NAMALWA (cell line): Measurements from ENCODE around the gene VAC14.

Source experiments
- DNase-seq: peaks from one replicate; pipeline ENCODE4 v3.0.0-alpha.2; 2015; ENCODE audit warnings: low spot score

The VAC14 gene

GRCh38 chr16:70786020-70786755 is 14.8 kb downstream of the VAC14 start:
- no peak for DNase-seq

GRCh38 chr16:70784692-70785555 is 16.0 kb downstream of the VAC14 start:
- no peak for DNase-seq

GRCh38 chr16:70782237-70782636 is 18.7 kb downstream of the VAC14 start:
- no peak for DNase-seq

GRCh38 chr16:70781800-70782199 is 19.2 kb downstream of the VAC14 start:
- DNase-seq: no peak

GRCh38 chr16:70780546-70780945 is 20.4 kb downstream of the VAC14 start:
- no peak for DNase-seq

- DNase-seq: no peak
Observed at GRCh38 chr16:70779361-70779760, 21.6 kb downstream of the VAC14 start.

- no peak for DNase-seq
Observed at GRCh38 chr16:70778901-70779309, 22.1 kb downstream of the VAC14 start.

- DNase-seq: no peak
Observed at GRCh38 chr16:70777973-70778406, 23.0 kb downstream of the VAC14 start.

GRCh38 chr16:70777496-70777895 is 23.5 kb downstream of the VAC14 start:
- no peak for DNase-seq

- DNase-seq: no peak
Observed at GRCh38 chr16:70775399-70775798, 25.6 kb downstream of the VAC14 start.

- DNase-seq: no peak
Observed at GRCh38 chr16:70774261-70774660, 26.7 kb downstream of the VAC14 start.

GRCh38 chr16:70772493-70772892 is 28.5 kb downstream of the VAC14 start:
- DNase-seq: no peak

- DNase-seq: peak; percentile 67
Observed at GRCh38 chr16:70770626-70771552, 30.1 kb downstream of the VAC14 start.

- DNase-seq: no peak
Observed at GRCh38 chr16:70770291-70770625, 30.7 kb downstream of the VAC14 start.

GRCh38 chr16:70769761-70770160 is 31.2 kb downstream of the VAC14 start:
- no peak for DNase-seq

GRCh38 chr16:70769131-70769530 is 31.8 kb downstream of the VAC14 start:
- DNase-seq: no peak

- DNase-seq: no peak
Observed at GRCh38 chr16:70768203-70768580, 32.8 kb downstream of the VAC14 start.

- DNase-seq: no peak
Observed at GRCh38 chr16:70767377-70768202, 33.4 kb downstream of the VAC14 start.

GRCh38 chr16:70766658-70767057 is 34.3 kb downstream of the VAC14 start:
- no peak for DNase-seq

- no peak for DNase-seq
Observed at GRCh38 chr16:70766176-70766575, 34.8 kb downstream of the VAC14 start.

GRCh38 chr16:70765491-70765890 is 35.5 kb downstream of the VAC14 start:
- DNase-seq: no peak
